ENCODE results near the gene KLHL11.
"Not testable (repeated sequence)": the region's sequence is repeated elsewhere in the genome, so short reads cannot be mapped to it uniquely, and the experiment has no call there.

The KLHL11 gene

DNA sequence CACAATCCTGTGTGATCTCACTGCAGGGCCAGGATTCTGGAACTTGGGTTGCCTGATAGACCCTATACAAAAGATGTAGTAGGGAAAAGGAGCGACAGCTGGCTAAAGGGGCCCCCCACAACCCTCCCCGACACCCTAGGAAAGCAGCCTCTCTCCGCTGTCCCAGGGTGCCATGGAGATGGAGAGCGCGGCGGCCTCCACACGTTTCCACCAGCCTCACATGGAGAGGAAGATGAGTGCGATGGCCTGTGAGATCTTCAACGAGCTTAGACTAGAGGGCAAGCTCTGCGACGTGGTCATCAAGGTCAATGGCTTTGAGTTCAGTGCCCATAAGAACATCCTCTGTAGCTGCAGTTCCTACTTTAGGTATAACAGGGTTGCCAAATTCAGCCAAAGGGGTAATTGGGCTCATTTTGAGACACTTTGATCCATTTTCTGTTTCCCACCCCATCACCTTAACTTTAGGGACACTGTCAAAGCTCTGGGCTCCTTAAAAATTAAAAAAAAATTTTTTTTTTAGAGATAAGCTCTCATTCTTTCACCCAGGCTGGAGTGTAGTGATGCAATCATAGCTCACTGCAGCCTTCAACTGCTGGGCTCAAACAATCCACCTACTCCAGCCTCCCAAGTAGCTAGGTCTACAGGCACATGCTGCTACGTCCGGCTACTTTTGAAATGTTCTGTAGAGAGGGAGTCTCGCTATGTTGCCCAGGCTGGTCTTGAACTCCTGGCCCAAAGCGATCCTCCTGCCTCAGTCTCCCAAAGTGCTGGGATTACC lies 27.3 kb downstream of the KLHL11 start, which contains the start of gene KLHL10:
TSS of gene KLHL10 (plus strand) at position 65 of the 778 bp plus-strand sequence. CDS start at position 173, 108 bp downstream.
- no peak for DNase-seq (ENCODE audit: extremely low read depth in 1 of 2, low read depth in 1 of 2)

DNA sequence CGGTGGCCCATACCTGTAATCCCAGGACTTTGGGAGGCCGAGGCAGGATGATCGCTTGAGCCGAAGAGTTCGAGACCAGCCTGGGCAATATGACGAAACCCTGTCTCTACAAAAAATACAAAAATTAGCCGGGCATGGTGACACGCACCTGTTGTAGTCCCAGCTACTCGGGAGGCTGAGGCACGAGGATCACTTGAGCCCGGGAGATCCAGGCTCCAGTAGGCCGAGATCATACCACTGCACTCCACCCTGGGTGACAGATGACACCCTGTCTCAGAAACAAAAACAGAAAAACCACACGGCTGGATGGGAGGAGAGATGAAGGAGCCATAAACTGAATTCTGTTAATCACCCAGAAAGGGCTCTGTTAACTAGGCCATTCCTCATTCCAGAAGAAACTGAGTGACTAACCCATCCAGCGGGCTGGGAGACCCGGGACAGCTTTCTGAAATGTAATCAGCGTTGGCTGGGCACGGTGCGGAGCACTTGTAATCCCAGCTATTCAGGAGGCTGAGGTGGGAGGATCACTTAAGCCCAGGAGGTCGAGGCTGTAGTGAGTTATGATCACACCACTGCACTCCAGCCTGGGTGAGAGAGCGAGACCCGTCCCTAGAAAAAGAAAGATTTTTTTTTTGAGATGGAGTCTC lies 28.6 kb downstream of the KLHL11 start:
- DNase-seq (ENCODE audit: extremely low read depth in 1 of 2, low read depth in 1 of 2) = no peak

DNA sequence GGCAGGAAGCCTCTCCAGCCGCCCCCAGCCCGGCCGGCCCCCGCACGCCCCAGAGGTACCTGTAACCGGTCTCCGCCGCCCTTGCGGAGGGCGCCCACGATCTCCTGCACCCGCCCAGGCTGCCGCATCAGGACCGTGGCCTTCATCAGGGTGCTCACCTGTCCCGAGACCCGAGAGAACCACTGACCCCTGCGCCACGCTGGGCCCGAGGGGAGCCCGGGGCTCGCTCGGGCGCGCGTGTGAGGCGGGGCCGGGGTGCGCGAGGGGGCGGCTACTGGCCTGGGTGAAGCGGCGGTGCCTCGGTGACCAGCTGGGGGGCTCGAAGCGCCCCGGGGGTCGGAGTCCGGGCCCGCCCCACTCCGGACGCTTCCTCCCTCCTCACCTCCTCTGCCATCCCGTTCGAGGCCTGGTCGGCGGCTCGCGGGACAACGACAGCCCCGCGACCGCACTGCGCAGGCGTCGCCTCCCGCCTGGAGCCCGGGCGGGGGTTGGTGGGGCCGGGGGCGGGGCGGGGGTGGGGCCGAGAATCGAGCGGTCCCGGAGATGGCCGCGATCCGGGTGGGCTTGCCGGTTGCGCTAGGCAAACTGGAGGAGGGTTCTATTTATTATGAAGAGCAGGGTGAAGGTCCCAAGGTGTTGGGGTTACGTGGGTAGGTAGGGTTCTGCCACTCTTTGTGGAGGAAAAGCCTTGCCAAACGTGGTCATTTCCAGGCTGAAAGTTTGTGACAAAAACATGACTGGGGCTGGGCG lies 29.2 kb downstream of the KLHL11 start, which contains the start of gene NT5C3B:
TSS of gene NT5C3B (minus strand) at position 433 of the 750 bp plus-strand sequence. CDS start at position 394, 39 bp downstream.
- peak in 1 of 2 donors; percentile 41 for DNase-seq (ENCODE audit: extremely low read depth in 1 of 2, low read depth in 1 of 2)

DNA sequence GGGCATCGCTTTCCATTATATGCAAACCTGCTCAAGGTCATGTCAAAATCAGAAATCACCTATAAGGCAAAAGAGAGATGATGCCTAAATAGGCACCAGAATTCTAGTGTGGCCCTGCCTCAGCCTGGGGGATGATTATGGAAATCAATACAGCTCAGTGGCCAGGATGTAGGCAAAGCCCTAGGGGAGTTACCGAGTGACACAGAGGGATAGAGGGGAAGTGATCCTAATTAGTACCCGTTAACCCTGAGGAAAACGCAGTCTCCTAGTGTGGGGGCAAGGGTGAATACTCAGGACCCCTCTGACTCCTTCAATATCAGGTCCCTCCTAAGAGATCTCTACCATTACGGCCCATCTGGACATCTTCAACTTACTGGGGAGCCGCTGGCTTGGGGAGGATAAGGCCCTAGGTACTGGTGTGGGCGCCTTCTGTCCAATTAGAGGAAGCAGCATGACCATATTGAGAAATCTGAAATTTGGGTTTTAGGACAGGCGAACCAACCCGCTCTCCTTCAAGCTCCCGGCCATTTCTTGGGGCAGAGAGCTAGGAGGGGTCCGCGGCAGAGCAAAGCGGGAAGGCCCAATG lies 29.9 kb downstream of the KLHL11 start:
- DNase-seq (ENCODE audit: extremely low read depth in 1 of 2, low read depth in 1 of 2) = no peak

DNA sequence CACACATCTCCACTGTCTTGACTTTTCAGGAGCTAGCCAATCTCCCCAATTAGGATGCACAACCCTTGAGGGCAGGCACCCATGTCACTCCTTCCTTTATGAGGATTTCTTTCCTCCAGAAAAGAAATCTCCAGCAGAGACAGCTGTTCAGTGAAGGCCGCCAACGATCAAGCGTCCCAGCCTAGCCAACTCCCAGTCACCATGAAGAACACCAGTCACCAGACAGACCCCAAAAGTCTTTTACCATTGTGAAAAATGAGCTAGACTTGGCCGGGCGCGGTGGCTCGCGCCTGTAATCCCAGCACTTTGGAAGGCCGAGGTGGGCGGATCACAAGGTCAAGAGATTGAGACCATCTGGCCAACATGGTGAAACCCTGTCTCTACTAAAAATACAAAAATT lies 35.3 kb downstream of the KLHL11 start:
- not testable (repeated sequence) for DNase-seq (ENCODE audit: extremely low read depth in 1 of 2, low read depth in 1 of 2)

DNA sequence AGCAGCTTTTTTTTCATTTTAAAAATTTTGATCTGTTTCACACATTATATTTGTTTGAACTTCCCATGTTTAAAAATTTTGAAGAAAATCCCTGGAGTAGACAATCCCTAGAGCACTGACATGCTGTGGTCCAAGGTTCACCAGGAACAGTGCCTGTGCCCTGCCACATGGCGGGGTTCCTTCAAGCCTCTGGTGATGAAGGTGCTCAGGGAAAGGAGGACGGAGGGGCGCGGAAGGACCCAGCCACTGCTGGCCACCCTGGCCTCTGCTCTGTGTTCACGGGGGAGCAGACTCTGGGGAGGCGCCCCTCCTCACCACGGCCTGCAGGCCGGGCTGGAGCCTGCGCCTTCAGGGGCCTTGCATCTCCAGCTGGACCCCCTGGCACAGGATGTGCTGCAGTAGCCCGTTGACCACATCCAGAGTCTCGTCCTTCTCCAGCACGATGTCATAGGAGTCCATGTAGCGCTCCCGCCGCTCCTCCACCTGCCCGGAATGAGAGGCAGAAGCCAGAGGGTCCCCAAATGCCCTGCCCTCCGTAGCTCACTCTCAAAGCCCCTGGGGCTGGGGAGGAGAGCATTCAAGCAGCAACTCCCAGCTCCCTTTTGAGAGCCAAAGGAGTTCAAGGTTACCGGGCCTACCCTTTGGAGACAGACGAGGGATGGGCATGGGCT lies 39.9 kb downstream of the KLHL11 start:
- DNase-seq (ENCODE audit: extremely low read depth in 1 of 2, low read depth in 1 of 2) = no peak

DNA sequence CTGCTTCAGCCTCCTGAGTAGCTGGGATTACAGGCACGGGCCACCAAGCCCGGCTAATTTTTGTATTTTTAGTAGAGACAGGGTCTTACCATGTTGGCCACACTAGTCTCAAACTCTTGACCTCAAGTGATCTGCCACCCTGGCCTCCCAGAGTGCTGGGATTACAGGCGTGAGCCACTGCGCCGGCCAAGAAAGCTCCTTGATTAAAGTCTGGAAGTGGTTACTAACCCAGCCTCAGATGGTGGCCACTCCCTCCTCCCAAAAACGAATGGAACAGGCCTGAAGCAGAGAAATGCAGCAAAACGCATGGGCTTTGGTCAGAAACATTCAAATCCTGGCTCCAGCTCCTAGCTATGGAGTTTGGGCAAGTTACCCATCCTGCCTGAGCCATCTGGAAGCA lies 41.1 kb downstream of the KLHL11 start:
- no peak for DNase-seq (ENCODE audit: extremely low read depth in 1 of 2, low read depth in 1 of 2)

DNA sequence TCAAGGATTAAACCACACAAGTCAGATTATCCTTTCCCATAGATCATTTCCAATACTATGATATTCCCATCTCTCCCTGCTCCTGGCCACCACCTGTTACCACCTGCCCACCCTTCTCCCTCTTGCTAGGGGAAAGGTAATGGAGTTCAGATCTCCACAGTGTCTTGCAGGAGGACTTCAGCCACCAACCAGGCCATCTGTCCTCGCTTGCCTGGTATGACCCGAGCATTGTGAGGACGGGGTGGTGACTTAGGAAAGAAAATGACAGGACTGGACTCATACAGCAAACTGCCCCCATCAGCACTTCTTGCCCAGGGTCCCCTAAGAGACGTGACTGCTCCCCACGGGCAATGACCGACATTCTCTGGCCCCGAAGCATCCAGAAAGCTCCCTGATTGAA lies 41.6 kb downstream of the KLHL11 start:
- no peak for DNase-seq (ENCODE audit: extremely low read depth in 1 of 2, low read depth in 1 of 2)

DNA sequence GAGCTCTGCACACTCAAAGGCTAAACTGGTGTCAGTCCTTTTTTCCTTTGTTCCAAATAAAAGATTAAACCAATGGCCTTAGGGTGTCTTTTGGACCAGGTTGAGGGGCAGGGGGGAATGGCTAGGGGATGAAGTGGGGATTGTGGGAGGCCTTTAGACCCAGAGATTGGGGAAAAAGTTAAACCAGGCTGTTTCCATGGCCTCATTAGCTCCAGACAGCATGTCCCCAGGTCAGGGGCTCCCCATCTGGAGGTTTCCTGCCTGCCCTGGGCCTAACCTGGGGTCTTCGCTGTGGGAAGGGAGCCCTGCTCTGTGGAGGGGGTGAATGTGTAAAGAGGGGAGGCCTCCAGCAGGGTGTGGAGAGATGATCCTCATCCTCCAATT lies 42.1 kb downstream of the KLHL11 start:
- DNase-seq (ENCODE audit: extremely low read depth in 1 of 2, low read depth in 1 of 2) = no peak

DNA sequence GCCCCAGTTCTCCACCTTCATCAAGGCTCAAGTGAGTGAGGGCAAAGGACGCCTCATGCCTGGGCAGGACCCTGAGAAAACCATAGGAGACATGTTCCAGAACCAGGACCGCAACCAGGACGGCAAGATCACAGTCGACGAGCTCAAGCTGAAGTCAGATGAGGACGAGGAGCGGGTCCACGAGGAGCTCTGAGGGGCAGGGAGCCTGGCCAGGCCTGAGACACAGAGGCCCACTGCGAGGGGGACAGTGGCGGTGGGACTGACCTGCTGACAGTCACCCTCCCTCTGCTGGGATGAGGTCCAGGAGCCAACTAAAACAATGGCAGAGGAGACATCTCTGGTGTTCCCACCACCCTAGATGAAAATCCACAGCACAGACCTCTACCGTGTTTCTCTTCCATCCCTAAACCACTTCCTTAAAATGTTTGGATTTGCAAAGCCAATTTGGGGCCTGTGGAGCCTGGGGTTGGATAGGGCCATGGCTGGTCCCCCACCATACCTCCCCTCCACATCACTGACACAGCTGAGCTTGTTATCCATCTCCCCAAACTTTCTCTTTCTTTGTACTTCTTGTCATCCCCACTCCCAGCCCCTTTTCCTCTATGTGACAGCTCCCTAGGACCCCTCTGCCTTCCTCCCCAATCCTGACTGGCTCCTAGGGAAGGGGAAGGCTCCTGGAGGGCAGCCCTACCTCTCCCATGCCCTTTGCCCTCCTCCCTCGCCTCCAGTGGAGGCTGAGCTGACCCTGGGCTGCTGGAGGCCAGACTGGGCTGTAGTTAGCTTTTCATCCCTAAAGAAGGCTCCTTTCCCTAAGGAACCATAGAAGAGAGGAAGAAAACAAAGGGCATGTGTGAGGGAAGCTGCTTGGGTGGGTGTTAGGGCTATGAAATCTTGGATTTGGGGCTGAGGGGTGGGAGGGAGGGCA lies 42.7 kb downstream of the KLHL11 start:
- DNase-seq (ENCODE audit: extremely low read depth in 1 of 2, low read depth in 1 of 2) = no peak

DNA sequence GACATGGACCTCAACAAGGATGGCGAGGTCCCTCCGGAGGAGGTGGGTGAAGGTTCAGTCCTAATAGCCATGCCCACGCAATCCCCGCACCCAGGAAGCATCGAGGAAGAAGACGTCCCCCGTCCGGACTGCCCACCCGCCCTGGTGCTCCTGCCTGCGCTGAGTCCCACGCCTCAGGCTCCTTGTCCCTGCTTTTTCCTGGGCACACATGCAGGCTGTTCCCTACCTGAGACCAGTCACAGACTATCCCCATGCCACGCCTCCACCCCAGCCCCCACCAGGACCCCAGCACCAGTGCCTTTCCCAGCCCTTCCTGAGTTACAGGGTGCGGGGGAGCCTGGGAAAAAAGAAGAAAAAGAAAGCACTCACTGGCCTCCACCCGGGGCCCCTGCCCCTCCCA lies 43.4 kb downstream of the KLHL11 start:
- DNase-seq (ENCODE audit: extremely low read depth in 1 of 2, low read depth in 1 of 2) = no peak

DNA sequence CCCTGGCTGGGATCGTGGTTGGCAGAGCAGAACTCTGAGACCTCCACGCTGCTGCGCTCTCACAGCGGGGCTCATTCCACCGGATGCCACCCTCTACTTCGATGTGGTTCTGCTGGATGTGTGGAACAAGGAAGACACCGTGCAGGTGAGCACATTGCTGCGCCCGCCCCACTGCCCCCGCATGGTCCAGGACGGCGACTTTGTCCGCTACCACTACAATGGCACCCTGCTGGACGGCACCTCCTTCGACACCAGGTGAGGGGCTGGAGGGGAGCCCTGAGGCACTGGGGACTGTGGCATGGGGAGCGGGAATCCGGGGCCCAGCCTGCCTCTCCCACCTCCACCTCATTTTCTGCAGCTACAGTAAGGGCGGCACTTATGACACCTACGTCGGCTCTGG lies 47.2 kb downstream of the KLHL11 start:
- DNase-seq (ENCODE audit: extremely low read depth in 1 of 2, low read depth in 1 of 2) = no peak

DNA sequence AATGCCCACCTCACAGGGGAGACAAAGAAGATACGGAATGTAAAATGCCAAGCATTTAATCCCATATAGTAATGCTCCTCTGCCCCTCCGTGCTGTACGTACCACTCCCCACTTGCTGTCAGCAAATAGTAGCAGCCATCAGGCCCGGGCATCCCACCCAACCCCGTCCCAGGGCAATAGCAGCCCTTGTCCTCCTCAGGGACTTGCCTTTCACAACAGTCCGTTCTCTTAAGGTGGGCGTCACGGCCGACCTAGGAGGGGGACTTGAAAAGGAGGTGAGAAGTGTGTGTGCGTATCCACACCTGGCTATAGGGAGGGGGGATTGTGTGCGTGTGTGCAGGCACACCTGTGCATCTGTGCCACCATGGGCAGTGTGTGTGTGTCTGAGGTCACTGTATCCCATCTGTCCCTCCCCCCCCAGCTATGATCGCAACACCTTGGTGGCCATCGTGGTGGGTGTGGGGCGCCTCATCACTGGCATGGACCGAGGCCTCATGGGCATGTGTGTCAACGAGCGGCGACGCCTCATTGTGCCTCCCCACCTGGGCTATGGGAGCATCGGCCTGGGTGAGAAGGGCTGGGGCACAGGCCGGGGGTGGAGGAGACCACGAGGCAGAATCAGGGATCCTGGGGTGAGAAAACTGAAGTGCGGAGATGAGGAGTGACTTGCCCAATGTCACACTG lies 48.4 kb downstream of the KLHL11 start:
- no peak for DNase-seq (ENCODE audit: extremely low read depth in 1 of 2, low read depth in 1 of 2)

DNA sequence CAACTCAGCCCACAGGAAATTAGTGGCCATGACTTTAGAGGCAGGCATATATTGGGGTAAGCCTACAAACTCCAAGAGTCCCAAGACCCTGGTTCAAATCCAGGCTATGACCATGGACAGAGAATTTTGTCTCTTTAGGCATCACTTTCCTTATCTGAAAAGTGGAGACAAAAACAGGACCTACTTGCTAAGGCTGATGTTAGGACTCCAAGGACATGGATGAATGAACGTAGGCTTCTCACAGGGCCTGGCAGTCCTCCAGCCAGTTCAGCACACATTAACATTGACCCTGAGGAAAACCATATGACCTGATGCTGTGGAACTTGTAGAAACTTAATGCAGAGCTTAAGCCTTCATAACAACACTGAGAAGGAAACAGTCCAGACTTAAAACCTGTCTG lies 51.0 kb downstream of the KLHL11 start:
- DNase-seq (ENCODE audit: extremely low read depth in 1 of 2, low read depth in 1 of 2) = no peak

DNA sequence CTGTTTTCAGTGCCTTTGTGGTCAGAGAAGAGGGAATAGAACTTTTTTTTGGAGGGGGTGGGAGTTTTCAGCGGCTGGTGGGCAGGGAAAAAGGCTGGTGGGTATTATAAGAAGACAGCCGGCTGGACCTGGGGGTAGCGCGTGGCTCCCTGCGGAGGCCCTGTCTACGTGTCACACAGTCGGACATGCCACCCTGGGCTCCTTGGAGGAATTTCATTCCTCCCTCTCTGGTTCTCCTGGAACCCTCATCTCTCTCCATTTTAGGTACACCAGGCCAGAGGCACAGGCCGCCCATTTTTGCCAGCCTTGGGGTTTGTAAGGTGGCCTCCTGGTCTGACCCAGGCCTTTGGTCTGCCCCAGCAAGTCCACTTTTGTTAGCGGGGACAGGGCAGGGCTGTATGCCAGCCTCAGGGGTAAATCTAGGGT lies 51.5 kb downstream of the KLHL11 start:
- no peak for DNase-seq (ENCODE audit: extremely low read depth in 1 of 2, low read depth in 1 of 2)

DNA sequence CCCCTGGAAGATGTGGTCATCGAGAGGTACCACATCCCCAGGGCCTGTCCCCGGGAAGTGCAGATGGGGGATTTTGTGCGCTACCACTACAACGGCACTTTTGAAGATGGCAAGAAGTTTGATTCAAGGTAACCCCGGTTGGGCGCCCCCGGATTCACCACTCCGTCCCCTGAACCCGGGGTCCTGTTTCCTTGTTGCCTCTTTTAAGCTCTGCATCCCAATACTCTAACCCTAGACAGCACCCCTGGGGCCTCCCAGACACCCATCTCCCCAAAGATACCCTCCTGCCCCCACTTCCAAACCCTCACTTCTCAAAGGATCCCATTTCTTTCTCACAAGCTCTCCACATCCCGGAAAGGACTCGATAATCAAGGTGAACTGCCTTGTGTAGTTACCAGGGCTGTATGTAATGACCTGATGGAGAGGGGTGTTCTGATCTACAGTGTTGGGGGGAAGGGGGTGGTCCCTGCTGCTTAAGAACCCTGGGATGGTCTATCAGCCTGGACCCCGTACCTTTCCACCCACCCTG lies 52.0 kb downstream of the KLHL11 start:
- no peak for DNase-seq (ENCODE audit: extremely low read depth in 1 of 2, low read depth in 1 of 2)

DNA sequence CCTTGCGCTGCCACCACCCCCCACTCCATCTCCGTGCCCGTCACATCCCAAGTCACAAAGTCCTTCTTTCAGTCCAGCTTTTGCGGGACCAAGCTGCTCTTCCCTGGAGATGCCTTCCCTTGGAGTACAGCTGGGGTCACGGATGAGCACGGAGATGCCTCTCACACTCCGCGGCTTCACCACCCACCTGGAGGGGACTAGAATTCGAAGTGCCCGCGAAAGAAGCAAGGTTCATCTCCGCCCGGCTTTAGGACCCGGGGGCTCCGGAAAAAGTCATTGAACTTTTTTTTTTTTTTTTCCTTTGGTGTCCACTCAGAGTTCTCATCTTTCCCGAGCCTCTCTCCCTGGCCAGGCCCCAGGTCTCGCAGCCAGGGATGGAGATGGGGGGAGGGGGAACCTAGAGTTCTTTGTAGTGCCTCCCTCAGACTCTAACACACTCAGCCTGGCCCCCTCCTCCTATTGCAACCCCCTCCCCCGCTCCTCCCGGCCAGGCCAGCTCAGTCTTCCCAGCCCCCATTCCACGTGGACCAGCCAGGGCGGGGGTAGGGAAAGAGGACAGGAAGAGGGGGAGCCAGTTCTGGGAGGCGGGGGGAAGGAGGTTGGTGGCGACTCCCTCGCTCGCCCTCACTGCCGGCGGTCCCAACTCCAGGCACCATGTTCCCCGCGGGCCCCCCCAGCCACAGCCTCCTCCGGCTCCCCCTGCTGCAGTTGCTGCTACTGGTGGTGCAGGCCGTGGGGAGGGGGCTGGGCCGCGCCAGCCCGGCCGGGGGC lies 52.7 kb downstream of the KLHL11 start, which contains the start of gene FKBP10:
TSS of gene FKBP10 (plus strand) at position 624 of the 771 bp plus-strand sequence. CDS start at position 655, 31 bp downstream.
- no peak for DNase-seq (ENCODE audit: extremely low read depth in 1 of 2, low read depth in 1 of 2)
